ENCODE measurements around the gene SRL.

SRL gene

DNA sequence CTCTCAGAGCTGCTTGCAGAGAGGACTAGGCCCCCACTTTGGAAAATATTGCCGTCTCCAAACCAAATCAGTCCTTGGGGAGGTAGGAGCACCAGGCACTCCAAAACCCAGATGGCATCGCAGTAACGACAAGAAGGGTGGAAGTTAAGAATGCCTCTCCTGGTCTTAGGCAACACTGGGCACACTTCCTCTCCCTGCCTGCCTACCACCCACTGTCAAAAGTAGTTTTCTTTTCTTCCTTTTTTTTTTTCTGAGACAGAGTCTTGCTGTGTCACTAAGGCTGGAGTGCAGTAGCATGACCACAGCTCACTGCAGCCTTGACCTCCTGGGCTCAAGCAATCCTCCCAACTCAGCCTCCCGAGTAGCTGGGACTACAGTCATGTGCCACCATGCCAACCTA, 47.2 kb downstream of the SRL start:
- DNase-seq: no peak

GRCh38 chr16:4193920-4194319, 48.0 kb downstream of the SRL start:
- DNase-seq: no peak

GRCh38 chr16:4192206-4192605, 49.7 kb downstream of the SRL start:
- no peak for DNase-seq

DNA sequence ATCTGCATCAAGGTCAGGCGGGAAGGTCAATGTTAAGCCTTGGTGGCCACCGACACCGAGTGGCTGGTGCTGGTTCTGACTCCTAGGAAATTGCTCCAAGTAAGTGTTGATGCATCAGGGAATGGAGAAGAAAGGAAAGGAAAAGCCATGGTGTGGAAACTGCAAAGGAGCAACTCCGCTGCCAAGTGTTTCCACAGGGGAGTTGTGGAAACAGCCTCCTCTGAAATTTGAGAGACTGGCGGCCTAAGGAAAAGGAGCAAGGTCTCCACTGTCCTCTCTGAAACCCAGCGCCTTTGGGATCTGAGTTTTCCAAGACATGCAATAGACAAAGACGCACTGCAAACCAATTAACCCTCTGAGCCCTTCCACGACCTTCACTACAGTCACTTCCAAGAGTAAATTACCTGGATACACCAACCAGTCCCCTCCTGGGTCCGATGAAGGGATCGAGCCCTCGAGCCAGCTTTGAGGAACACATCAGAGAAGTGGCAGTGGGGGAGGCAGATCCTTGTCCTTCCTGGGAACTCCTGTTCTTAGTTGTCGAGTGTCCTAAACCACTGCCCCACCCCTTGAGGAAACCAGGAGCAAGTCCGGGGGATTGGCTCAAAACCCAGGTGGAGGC, 51.1 kb downstream of the SRL start:
- DNase-seq: no peak

GRCh38 chr16:4190086-4190485, 51.8 kb downstream of the SRL start:
- DNase-seq: no peak

- no peak for DNase-seq
These were observed 57.7 kb downstream of the SRL start for GRCh38 chr16:4184038-4184702.

- peak; percentile 94 for DNase-seq
These were observed 58.4 kb downstream of the SRL start for GRCh38 chr16:4183237-4184037.

DNA sequence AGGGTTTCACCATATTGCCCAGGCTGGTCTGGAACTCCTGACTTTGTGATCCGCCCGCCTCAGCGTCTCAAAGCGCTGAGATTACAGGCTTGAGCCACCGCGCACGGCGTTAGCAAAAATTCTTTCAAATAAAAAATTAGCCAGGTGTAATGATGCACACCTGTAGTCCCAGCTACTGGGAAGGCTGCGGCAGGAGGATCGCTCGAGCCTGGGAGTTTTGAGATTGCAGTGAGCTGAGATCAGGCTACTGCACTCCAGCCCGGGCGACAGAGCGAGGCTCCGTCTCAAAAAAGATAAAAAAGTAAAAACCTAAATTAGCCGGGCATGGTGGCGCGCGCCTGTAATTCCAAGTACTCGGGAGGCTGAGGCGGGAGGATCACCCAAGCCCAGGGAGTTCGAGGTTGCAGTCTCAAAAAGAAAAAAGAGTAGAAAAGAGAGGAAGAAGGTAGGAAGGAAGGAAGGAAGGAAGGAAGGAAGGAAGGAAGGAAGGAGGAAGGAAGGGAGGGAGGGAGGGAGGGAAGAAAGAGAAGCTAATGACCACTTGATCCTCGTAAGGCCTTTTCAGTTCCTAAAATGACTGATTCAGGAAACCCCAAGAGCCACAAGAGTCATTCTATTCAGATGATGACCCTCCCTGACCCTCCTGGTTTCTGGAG, 59.2 kb downstream of the SRL start:
- DNase-seq: no peak

DNA sequence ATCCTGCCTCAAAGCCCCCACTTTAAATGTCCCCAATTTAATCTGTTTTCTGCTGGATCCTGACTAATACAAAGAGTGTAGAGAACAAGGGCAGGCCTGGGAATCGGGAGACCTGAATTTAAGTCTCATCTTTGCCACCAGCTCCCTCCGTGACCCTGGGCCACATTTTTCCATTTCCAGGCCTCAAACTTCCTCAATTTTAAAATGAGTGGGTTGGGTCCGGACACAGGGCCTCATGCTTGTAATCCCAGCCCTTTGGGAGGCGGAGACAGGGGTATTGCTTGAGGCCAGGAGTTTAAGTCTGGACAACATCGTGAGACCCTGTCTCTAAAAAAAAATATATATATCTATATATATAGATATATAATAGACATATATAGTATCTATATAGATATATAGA, 61.4 kb downstream of the SRL start:
- no peak for DNase-seq

DNA sequence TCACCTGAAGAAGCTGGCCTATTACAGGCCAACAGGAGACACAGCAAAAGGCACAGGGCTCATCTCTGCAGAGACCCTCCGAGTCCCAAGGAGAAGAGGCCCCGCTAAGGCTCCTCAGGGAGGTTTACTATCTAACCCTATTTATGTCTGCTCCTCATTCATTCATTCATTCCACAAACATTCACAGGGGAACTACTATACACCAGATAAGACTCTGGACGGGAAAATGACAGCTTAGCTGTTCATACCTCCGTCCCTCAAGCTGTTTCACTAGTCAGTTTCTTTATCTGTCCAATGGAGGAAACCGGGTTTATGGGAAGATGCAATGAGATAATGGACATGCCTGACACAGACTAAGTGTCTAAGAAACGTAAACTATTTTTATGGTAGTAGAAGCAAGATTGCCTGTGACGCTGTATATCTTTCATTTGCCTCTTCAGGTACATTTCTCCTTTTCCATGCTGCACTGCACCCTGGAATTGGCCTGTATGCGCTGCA, 62.1 kb downstream of the SRL start:
- DNase-seq: no peak

DNA sequence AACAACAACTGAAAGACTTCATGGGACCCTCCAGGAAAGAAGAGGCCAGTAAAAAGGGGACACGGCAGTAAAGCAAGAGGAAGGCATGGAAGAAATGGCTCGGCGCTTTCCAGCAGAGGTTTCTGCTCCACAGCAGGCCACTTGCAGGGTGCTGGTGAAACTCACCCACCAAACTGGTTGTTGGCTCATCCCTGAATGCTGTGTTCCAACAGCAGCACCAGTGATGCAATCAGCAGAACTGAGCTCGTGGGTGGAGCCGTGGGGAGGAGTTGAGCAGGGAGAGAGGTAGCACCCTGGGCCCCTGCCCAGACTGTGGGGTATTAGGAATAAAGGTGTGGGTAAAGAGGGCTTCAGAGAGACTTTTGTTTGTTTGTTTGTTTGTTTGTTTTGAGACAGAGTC, 62.9 kb downstream of the SRL start:
- no peak for DNase-seq

GRCh38 chr16:4178468-4179010, 63.3 kb downstream of the SRL start:
- no peak for DNase-seq

GRCh38 chr16:4176906-4177417, 64.9 kb downstream of the SRL start:
- DNase-seq: no peak

DNA sequence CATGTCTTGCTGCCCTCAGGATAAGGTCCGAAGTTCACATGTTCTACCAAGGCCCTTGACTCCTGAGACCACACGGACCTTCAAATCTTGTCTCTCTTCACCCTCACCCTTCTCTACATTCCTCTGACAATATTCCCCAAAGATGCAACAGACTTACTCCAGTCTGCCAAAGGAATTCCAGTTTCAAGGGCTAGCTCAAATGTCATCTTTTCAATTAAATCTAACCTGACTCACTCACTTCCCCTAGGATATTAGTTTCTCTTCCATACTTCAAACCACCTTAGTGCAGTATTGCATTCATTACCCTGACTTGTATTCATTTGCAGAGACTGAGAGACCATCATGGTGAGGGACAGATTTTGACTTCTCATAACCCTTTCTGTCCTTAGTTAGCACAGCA, 66.0 kb downstream of the SRL start:
- no peak for DNase-seq

DNA sequence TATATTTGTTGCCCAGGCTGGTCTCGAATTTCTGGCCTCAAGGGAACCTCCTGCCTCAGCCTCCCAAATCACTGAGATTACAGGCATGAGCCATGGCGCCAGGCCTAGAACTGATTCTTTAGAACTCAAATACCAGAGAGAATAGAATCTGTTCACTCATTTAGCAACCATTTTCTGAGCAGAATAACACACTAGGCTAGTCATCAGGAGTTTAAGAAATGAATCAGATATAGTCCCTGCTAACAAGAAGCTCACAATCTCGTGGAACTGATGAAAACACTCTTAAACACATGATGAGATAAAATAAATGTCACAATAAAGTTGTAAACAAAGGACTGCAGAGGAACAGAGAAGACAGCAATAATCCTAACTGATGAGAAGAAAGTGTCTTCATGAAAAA, 69.8 kb downstream of the SRL start:
- DNase-seq: peak; percentile 18

DNA sequence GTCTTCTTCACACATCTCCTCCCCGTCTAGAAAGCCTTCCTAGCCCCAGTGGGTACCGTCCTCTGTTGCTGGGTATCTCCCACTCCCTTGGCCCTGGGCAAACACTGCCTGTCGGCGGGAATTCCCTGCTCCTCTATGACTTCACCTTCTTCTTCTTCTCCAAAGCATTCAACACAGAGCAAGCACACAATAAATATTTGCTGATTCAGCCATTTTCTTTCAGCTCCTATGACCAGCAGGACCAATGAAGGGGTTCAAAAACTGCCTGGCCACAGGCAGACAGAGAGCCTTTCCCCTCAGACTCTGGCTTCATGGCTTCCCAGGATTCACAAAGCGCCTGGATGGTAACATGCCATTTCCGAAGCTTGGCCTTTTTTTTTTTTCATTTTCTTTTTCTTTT, 72.5 kb downstream of the SRL start:
- DNase-seq: no peak

- DNase-seq: no peak
These were observed 75.1 kb downstream of the SRL start for GRCh38 chr16:4166821-4167220.

GRCh38 chr16:4160658-4161430, 81.0 kb downstream of the SRL start:
- no peak for DNase-seq

GRCh38 chr16:4159726-4160125, 82.2 kb downstream of the SRL start:
- no peak for DNase-seq

- DNase-seq: no peak
These were observed 83.5 kb downstream of the SRL start for GRCh38 chr16:4158143-4159093.

- no peak for DNase-seq
These were observed 84.5 kb downstream of the SRL start for GRCh38 chr16:4157376-4157825.

Data from activated CD4-positive, alpha-beta T cell treated with anti-CD3 and anti-CD28 coated beads for 48 hours (primary cell).